ENCODE measurements around the gene GAD2. TPM values are rescaled to one million over a fixed set of nuclear protein-coding genes. Genes with fewer than 3 reads are reported as not detected.

GAD2 gene
- total and polyA plus RNA-seq, 10 donors, result not detected

GRCh38 chr10:26259341-26259740, 42.8 kb downstream of the GAD2 start:
- H3K36me3 ChIP-seq, result no peaks in the 10 kb centered on the region
- TF ChIP-seq POLR2AphosphoS5 (IDR thresholded peaks at IDR 0.05), result no peak
- 27 to 50% (median 47%) methylated on average over 1 of the region's 1 CpG for WGBS, 5 donors
- no peak for DNase-seq
- H3K9me3 ChIP-seq, result no peaks in the 10 kb centered on the region
- H3K4me3 ChIP-seq, result no peak overlapping the region
- no peaks in the 10 kb centered on the region for H3K4me1 ChIP-seq
- H3K27ac ChIP-seq, result no peak overlapping the region
- intact Hi-C loops (cut with DNase I; ENCODE audit: low total_unique reads), result no loop called here
- peaks cover 0 to 30% (median 0%) of the 10 kb centered on the region in 7 donors for H3K27me3 ChIP-seq (replicated peaks in 1 of 7)

GRCh38 chr10:26269754-26270153, 53.2 kb downstream of the GAD2 start:
- Histone ChIP-seq H3K27me3 (replicated peaks in 1 of 7) (peaks cover 0 to 25% (median 0%) of the 10 kb centered on the region in 7 donors), H3K9me3 (no peaks in the 10 kb centered on the region), H3K4me3 (no peak overlapping the region), H3K27ac (no peak overlapping the region), H3K4me1 (no peaks in the 10 kb centered on the region), H3K36me3 (no peaks in the 10 kb centered on the region)
- TF ChIP-seq, protein P1, sequence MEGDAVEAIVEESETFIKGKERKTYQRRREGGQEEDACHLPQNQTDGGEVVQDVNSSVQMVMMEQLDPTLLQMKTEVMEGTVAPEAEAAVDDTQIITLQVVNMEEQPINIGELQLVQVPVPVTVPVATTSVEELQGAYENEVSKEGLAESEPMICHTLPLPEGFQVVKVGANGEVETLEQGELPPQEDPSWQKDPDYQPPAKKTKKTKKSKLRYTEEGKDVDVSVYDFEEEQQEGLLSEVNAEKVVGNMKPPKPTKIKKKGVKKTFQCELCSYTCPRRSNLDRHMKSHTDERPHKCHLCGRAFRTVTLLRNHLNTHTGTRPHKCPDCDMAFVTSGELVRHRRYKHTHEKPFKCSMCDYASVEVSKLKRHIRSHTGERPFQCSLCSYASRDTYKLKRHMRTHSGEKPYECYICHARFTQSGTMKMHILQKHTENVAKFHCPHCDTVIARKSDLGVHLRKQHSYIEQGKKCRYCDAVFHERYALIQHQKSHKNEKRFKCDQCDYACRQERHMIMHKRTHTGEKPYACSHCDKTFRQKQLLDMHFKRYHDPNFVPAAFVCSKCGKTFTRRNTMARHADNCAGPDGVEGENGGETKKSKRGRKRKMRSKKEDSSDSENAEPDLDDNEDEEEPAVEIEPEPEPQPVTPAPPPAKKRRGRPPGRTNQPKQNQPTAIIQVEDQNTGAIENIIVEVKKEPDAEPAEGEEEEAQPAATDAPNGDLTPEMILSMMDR (IDR thresholded peaks at IDR 0.05 in 8 of 11, conservative IDR thresholded peaks at IDR 0.05 in 3 of 11), result no peak
- TF ChIP-seq POLR2A (IDR thresholded peaks at IDR 0.05) (no peak), POLR2AphosphoS5 (IDR thresholded peaks at IDR 0.05) (no peak)
- WGBS, 5 donors, result 29 to 41% (median 35%) methylated on average over 8 of the region's 8 CpGs
- intact Hi-C loops (cut with DNase I; ENCODE audit: low total_unique reads), result no loop called here
- DNase-seq, result no peak

DNA sequence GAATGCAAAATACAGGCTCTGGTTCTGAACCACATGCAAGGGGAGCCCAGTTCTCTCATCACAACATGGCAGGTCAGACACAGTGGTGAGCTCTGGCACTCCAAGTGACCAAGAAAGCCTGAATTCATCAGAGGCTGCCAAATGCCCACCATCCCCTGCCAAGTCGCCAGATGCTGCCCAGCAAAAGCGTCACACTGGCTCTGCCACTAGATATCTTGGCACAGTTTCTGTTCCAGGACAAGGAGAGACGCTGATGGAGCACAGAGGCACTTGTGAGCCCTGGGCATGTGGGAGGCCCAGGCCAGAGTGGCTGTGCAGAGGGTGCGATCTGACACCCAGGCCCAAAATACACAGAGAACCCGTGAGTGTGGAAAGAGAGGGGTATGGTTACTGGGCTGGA, 57.8 kb downstream of the GAD2 start:
- 72 to 94% (median 80%) methylated on average over 5 of the region's 5 CpGs for WGBS, 5 donors
- Histone ChIP-seq H3K27me3 (replicated peaks in 1 of 7) (peaks cover 0 to 20% (median 0%) of the 10 kb centered on the region in 7 donors), H3K4me1 (no peaks in the 10 kb centered on the region), H3K36me3 (no peaks in the 10 kb centered on the region), H3K9me3 (no peaks in the 10 kb centered on the region), H3K4me3 (no peak overlapping the region), H3K27ac (no peak overlapping the region)
- no peak for DNase-seq
- intact Hi-C loops (cut with DNase I; ENCODE audit: low total_unique reads), result no loop called here
- TF ChIP-seq POLR2AphosphoS5 (IDR thresholded peaks at IDR 0.05) (no peak), POLR2A (IDR thresholded peaks at IDR 0.05) (no peak)
- TF ChIP-seq, protein P1 (IDR thresholded peaks at IDR 0.05 in 8 of 11, conservative IDR thresholded peaks at IDR 0.05 in 3 of 11), result no peak

DNA sequence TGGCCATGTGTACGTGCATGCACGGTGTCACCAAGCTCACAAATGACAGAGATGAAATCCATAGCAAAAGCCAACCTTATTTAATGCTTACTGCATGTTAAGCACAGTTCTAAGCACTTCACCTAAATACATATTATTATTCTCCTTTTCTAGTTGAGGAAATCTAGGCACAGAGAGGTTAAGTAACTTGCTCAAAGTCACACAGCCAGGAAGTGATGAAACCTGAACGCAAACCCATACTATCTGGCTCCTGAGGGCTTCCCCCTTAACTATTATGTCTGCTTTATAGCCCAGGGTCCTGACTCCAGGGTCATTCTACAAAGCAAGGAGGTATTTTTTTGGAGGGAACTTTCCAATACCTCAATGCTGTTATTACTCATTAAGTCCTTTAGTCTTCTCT, 61.7 kb downstream of the GAD2 start:
- intact Hi-C loops (cut with DNase I; ENCODE audit: low total_unique reads), result no loop called here
- Histone ChIP-seq H3K4me3 (no peak overlapping the region), H3K36me3 (no peaks in the 10 kb centered on the region), H3K27me3 (replicated peaks in 1 of 7) (peaks cover 0 to 13% (median 0%) of the 10 kb centered on the region in 7 donors), H3K4me1 (no peaks in the 10 kb centered on the region), H3K27ac (no peak overlapping the region), H3K9me3 (no peaks in the 10 kb centered on the region)
- TF ChIP-seq, protein P1 (IDR thresholded peaks at IDR 0.05 in 8 of 11, conservative IDR thresholded peaks at IDR 0.05 in 3 of 11), result no peak
- TF ChIP-seq POLR2AphosphoS5 (IDR thresholded peaks at IDR 0.05) (no peak), POLR2A (IDR thresholded peaks at IDR 0.05) (no peak)
- 79 to 91% (median 89%) methylated on average over 3 of the region's 3 CpGs for WGBS, 5 donors
- no peak for DNase-seq

GRCh38 chr10:26290236-26290635, 73.7 kb downstream of the GAD2 start:
- WGBS, 5 donors, result 61 to 78% (median 72%) methylated on average over 4 of the region's 4 CpGs
- H3K27me3 ChIP-seq (replicated peaks in 1 of 7), result peaks cover 0 to 12% (median 0%) of the 10 kb centered on the region in 7 donors
- H3K27ac ChIP-seq, result no peak overlapping the region
- intact Hi-C loops (cut with DNase I; ENCODE audit: low total_unique reads), result no loop called here
- TF ChIP-seq POLR2A (IDR thresholded peaks at IDR 0.05) (no peak), POLR2AphosphoS5 (IDR thresholded peaks at IDR 0.05) (no peak)
- TF ChIP-seq, protein P1 (IDR thresholded peaks at IDR 0.05 in 8 of 11, conservative IDR thresholded peaks at IDR 0.05 in 3 of 11), result no peak
- no peaks in the 10 kb centered on the region for H3K4me1 ChIP-seq
- H3K4me3 ChIP-seq, result no peak overlapping the region
- DNase-seq, result no peak
- H3K9me3 ChIP-seq, result no peaks in the 10 kb centered on the region
- H3K36me3 ChIP-seq, result no peaks in the 10 kb centered on the region
